Psoas muscle (tissue), 8 donors: Measurements from ENCODE around the gene IFIT5. TPM values are rescaled to one million over a fixed set of nuclear protein-coding genes. Genes with fewer than 3 reads are reported as not detected.

ENCODE experiments used
- ATAC-seq, 4 donors: fragments of 200-7000 bp; cut with Tn5 transposase; one replicate each; pipeline ENCODE4 v1.9.1; 2020; ENCODE audit warnings: moderate library complexity in 3 of 4, mild to moderate bottlenecking in 2 of 4
- DNase-seq, 2 donors: peaks; one replicate each; pipeline ENCODE4 v3.0.0-alpha.2; 2020
- H3K27ac ChIP-seq: fragments of 200-600 bp; one replicate; pipeline ENCODE4 v1.8.0; 2022
- H3K27me3 ChIP-seq, 3 donors: fragments of 200-600 bp in 1 of 3; one replicate each; pipeline versions ENCODE4 v1.6.1 to v1.8.0; 2013 to 2022; ENCODE audit warnings: low read length in 2 of 3, mild to moderate bottlenecking in 2 of 3, moderate library complexity in 1 of 3; ENCODE audit not compliant: insufficient read depth in 3 of 3
- H3K36me3 ChIP-seq, 2 donors: fragments of 200-600 bp in 1 of 2; one replicate each; pipeline versions ENCODE4 v1.6.1 to v1.8.0; 2013 to 2022; ENCODE audit warnings: low read depth in 1 of 2, mild to moderate bottlenecking in 1 of 2, moderate library complexity in 1 of 2; ENCODE audit not compliant: insufficient read depth in 1 of 2
- H3K4me1 ChIP-seq: fragments of 200-600 bp; one replicate; pipeline ENCODE4 v1.8.0; 2022
- H3K4me3 ChIP-seq: fragments of 200-600 bp; one replicate; pipeline ENCODE4 v1.8.0; 2022; ENCODE audit warnings: mild to moderate bottlenecking
- H3K9me3 ChIP-seq: fragments of 200-600 bp; one replicate; pipeline ENCODE4 v1.8.0; 2022
- WGBS, 3 donors: extraction: QIAGEN DNeasy Blood & Tissue Kit; methylation state at CpG; one replicate each; pipeline versions ENCODE4 v1.1.6 to v1.1.7; 2013; 5-methylcytosine and 5-hydroxymethylcytosine counted together
- intact Hi-C, 2 donors: fragments of 100-400 bp; cut with DNase I; formaldehyde crosslinking; loops; one replicate each; pipeline versions ENCODE4 v1.11.0 to v1.14.2; 2022
- polyA plus RNA-seq, 3 donors: library from polyadenylated mRNA; stranded (reverse); fragments of 200-250 nt; gene quantifications; one replicate each; pipeline ENCODE4 v1.2.3, GENCODE V29; 2013
- total RNA-seq, 4 donors: library from RNA; stranded (reverse); fragmentation: NEBNext Ultra II Directional in 2 of 4; extraction: Animal tissue kit (Norgen Biotek cat#: 25700) in 2 of 4; gene quantifications; one replicate each; pipeline versions ENCODE4 v1.2.1 to v1.2.4, GENCODE V29; 2021 to 2023
- TF ChIP-seq, protein P1 (sequence below): fragments of 200-600 bp; IDR thresholded peaks from one replicate; pipeline ENCODE4 v1.8.0; 2022; ENCODE audit warnings: antibody characterized with exemption
- donor health status: healthy with polysubstance abuse.
- donor health status: DM: no; HTN: no; CAD: no; lungs with moderate emphysema.
- donor health status: Bipolar disorder and iron deficiency.
- donor health status: healthy.
- donor health status: DM: yes; HTN: yes; CAD: no.
- donor health status: DM: no; HTN: no; CAD: no.
- donor health status: DM: no; HTN: no; CAD: no.
- donor health status: DM: yes; HTN: yes; CAD: no.

IFIT5 gene
- total and polyA plus RNA-seq, 7 donors, result 2.0 to 6.9 (median 3.0) TPM

DNA sequence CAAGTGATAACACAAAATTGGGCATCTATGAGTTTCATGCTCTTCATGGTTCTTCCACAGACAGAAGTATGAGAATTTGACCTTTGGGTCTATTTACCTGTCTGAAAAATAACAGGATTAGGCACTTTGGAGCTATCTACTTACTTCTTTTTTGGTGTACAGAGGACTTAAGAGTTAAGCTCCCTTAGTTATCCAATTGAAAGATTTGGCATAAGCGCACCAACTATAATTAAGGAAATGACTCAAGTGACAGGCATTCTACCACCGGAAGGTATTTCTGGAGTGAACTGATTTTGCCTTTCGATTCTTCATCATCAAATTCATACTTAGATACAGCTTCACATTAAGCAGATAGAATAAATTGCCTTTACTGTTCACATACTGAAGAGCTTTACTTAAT lies 43.9 kb downstream of the IFIT5 start:
- intact Hi-C loops, result no loop called here
- no peaks in the 10 kb centered on the region for H3K9me3 ChIP-seq
- H3K4me1 ChIP-seq, result peaks cover 6% of the 10 kb centered on the region
- WGBS, 3 donors, result 27 to 46% (median 42%) methylated on average over 3 of the region's 3 CpGs
- H3K36me3 ChIP-seq, result no peaks in the 10 kb centered on the region
- peak in 1 of 4 donors; percentile 35 for ATAC-seq
- TF ChIP-seq, protein P1, sequence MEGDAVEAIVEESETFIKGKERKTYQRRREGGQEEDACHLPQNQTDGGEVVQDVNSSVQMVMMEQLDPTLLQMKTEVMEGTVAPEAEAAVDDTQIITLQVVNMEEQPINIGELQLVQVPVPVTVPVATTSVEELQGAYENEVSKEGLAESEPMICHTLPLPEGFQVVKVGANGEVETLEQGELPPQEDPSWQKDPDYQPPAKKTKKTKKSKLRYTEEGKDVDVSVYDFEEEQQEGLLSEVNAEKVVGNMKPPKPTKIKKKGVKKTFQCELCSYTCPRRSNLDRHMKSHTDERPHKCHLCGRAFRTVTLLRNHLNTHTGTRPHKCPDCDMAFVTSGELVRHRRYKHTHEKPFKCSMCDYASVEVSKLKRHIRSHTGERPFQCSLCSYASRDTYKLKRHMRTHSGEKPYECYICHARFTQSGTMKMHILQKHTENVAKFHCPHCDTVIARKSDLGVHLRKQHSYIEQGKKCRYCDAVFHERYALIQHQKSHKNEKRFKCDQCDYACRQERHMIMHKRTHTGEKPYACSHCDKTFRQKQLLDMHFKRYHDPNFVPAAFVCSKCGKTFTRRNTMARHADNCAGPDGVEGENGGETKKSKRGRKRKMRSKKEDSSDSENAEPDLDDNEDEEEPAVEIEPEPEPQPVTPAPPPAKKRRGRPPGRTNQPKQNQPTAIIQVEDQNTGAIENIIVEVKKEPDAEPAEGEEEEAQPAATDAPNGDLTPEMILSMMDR, result no peak
- H3K4me3 ChIP-seq, result no peak overlapping the region
- H3K27ac ChIP-seq, result no peak overlapping the region
- no peak for DNase-seq
- H3K27me3 ChIP-seq, result no peaks in the 10 kb centered on the region

DNA sequence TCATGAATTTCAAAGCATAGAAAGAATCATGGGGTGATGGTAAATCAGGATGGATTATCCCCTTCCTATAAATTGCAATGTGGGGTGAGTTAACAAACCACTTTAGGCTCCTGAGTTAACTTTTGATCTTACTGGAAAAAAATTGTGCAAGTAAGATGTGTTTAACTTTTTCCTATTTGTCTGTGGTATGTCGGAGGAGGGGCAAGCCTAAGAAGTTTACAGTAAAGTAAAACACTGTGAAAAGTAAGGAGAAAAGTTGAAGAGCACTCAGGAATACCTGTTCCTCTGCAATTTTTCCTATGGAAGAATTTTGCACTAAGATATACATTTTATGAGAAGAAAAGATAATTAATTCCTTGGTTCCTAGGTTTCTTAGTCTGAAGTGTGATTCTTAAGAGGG lies 44.4 kb downstream of the IFIT5 start:
- TF ChIP-seq, protein P1, result no peak
- ATAC-seq, result no peak

DNA sequence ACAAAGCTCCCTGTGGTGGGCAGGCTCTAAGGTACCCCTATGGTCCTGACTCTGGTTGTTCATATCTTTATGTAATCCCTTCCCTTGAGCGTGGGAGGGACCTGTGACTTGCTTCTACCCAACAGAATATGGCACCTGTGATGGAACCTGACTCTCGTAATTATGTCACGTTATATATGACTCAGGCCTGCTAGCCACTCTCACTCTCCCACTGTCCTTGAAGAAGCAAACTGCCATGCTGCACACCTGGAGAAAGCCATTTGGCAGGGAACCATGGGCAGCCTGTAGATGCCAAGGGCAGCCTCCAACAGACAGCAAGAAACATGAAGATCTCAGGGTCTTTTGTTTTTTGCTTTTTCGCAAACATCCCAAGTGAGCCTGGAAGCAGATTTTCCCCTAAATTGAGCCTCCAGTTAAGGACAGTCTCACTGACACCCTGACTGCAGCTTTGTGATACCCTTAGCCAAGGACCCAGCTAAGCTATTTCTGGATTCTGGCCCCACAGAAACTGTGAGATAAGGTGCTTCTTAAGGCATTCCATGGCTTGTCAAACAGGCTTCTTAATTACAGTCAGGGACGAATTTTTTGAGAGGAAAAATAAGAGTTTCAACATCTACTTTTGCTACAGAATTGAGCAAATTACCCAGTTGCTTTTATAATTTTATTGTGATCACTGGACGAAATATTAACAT lies 49.6 kb downstream of the IFIT5 start:
- 85 to 89% (median 88%) methylated on average over 6 of the region's 6 CpGs for WGBS, 3 donors
- no peaks in the 10 kb centered on the region for H3K9me3 ChIP-seq
- no peak for ATAC-seq

More for the DNA sequence above, 44.4 kb downstream of the IFIT5 start:
- H3K27ac ChIP-seq, result no peak overlapping the region
- intact Hi-C loops, result no loop called here
- H3K4me1 ChIP-seq, result peaks cover 6% of the 10 kb centered on the region
- H3K9me3 ChIP-seq, result no peaks in the 10 kb centered on the region
- no peaks in the 10 kb centered on the region for H3K27me3 ChIP-seq
- H3K4me3 ChIP-seq, result no peak overlapping the region
- DNase-seq, result no peak
- no peaks in the 10 kb centered on the region for H3K36me3 ChIP-seq
- 85 to 88% (median 88%) methylated on average over 1 of the region's 1 CpG for WGBS, 3 donors

DNA sequence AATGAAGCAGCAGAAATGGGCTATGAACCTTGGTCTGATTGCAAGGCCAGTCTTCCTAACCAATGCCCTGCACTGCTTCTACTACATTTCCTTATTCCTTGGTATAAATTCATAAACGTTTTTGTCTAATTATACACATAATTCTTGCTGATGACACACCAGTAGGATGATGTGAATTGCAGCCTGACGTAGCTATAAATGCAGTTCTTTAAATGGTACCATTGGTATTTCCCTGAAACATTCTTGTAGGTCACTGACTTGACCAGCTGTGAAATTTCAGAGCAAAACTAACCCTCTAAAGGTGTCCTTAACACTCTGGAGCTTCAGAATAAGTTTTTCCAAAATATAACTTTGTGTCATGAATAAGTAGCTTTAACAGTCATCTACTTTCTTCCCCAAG lies 50.8 kb downstream of the IFIT5 start:
- TF ChIP-seq, protein P1, result no peak
- Histone ChIP-seq H3K9me3 (no peaks in the 10 kb centered on the region), H3K4me1 (no peaks in the 10 kb centered on the region), H3K36me3 (no peaks in the 10 kb centered on the region), H3K4me3 (no peak overlapping the region), H3K27me3 (peaks cover 0 to 3% (median 0%) of the 10 kb centered on the region in 3 donors), H3K27ac (no peak overlapping the region)
- ATAC-seq (no peak), DNase-seq (no peak)
- intact Hi-C loops, result no loop called here
- 54 to 55% (median 55%) methylated on average over 2 of the region's 2 CpGs for WGBS, 3 donors

More for the DNA sequence above, 49.6 kb downstream of the IFIT5 start:
- DNase-seq, result no peak
- TF ChIP-seq, protein P1, result no peak
- Histone ChIP-seq H3K36me3 (no peaks in the 10 kb centered on the region), H3K27me3 (peaks cover 0 to 3% (median 0%) of the 10 kb centered on the region in 3 donors), H3K4me1 (no peaks in the 10 kb centered on the region), H3K27ac (no peak overlapping the region), H3K4me3 (no peak overlapping the region)
- intact Hi-C loops, result no loop called here

DNA sequence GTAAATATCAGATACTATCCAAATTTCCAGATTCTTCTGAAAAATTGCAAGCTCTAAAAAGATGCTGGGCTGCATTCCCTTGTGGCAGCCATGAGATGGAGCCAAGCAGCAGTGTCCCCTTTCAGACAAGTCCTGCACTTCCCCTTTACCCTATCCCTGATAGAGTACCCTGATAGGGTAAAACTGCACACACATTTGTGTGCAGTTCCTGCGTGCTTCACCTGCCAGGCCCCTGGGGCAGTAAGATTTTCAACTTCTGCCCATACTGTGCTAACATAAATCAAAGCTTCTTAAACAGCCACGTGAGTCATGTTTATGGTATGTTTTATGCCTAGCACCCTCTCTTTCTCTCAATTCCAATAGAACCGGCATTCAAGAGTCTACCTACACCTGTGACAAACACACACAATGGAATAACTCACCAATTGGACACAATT lies 52.2 kb downstream of the IFIT5 start:
- Histone ChIP-seq H3K4me1 (no peaks in the 10 kb centered on the region), H3K27ac (no peak overlapping the region), H3K27me3 (peaks cover 0 to 3% (median 0%) of the 10 kb centered on the region in 3 donors), H3K4me3 (no peak overlapping the region), H3K36me3 (no peaks in the 10 kb centered on the region), H3K9me3 (no peaks in the 10 kb centered on the region)
- intact Hi-C loops, result no loop called here
- DNase-seq, result no peak
- 36 to 57% (median 43%) methylated on average over 3 of the region's 3 CpGs for WGBS, 3 donors
- TF ChIP-seq, protein P1, result peak; percentile 12
- no peak for ATAC-seq
